HG03432 (cell line): ENCODE measurements around the gene NTF4.
"Not testable (repeated sequence)": the region's sequence is repeated elsewhere in the genome, so short reads cannot be mapped to it uniquely, and the experiment has no call there.

ENCODE experiments used
- ATAC-seq: cut with Tn5 transposase; IDR thresholded peaks from one replicate; pipeline ENCODE4 v1.9.1; 2021; ENCODE audit warnings: mild to moderate bottlenecking, moderate library complexity; ENCODE audit not compliant: unreplicated experiment

NTF4 gene

DNA sequence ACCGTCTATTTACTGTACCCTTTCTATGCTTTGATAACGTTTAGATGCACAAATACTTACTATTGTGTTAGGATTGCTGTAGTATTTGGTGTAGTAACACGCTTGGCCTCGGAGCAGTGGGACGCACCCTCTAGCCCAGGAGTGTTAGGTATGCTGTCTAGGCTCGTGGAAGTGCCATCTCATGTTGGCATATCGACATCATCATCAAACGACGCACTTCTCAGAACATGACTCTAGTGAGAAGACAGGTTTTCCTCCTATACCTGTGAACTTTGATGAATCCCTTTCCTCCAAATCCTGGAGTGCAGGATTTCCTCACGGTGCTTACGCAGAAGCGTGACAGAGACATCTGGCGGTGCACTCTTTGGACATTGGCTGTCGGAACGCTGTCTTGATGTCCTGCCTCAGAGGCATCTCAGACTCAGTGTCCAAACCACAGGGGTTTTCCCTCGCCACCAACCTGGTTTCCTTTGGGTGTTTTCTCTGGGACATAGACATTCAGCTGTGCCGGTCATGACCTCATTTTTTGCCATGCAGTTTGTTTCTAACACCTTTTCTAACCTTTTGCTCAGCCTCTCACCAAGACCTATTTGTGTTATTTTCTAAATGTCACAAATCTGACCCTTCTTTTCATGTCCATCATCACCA lies 26.9 kb upstream of the NTF4 start:
- ATAC-seq = no peak

DNA sequence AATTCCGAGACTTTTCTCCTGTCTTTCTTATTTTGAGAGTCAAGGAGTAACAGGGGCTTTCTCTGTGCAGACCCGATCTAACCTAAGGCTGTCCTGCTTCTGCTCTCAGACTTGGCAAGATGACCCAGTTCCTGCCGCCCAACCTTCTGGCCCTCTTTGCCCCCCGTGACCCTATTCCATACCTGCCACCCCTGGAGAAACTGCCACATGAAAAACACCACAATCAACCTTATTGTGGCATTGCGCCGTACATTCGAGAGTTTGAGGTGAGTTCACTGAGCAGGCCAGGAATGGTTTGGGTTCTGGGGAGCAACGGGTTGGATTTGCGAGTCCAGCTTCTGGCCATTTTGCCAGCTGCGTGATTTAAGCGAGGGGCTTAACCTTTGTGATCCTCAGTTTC lies 21.7 kb upstream of the NTF4 start:
- no peak for ATAC-seq

GRCh38 chr19:49085868-49086232 lies 21.2 kb upstream of the NTF4 start:
- ATAC-seq = no peak

DNA sequence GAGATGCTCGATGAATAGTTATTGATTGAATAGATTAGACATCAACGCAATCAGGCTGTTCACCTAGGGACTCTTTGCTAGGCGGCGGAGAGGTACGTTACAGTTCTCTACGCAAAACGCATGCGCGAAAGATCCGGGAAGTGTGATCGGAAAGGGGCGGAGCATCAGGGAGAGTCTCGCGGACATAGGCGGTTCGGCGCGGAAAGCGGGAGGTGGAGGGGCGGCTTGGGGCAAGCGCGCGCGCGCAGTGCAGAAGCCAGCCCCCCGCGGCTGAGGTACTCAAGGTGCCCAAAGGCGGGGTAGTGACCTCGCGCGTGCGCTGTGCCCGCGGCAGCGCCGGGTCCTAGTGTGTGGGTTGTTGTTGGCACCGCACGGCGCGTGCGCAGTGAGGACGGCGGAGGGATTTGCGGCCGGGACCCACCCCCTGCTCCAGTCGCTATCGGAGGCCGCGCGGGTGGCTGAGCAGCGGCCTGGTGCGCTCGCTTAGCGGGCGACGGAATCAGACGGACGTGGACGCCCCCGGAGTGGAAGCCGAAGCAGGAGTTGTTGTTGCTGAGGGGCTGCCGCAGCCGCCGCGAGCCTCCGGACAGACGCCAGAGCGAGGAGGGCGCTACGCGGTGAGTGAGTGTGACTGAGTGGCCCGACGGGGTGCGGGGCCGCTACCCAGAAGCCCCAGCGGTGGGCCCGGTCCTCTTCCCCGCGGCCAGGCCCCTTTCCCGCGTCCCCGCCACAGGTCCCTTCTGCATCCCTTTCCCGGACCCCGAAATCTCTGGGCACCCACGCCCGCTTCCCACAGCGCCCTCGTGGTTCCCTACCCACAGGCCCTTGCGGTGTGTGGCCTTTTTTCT lies 20.6 kb upstream of the NTF4 start, which contains the start of gene SNRNP70:
Gene SNRNP70 (plus strand): TSS at position 432 of the 848 bp plus-strand sequence. CDS start 964 bp downstream, outside the sequence.
- peak; percentile 85 for ATAC-seq

GRCh38 chr19:49084206-49085019 lies 19.8 kb upstream of the NTF4 start:
- ATAC-seq = no peak

DNA sequence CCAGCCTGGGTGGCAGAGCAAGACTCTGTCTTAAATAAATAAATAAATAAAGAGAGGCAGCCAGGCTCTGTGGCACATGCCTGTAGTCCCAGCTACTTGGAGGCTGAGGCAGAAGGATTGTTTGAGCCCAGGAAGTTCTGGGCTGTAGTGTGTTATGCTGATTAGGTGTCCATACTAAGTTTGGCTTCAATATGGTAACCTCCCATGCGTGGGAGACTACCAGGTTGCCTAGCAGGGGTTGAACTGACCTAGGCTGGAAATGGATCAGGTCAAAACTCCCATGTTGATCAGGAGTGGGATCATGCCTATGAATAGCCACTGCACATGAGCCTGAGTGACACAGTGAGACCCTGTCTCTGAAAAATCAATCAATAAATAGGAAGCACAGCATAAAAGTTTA lies 16.7 kb upstream of the NTF4 start:
- ATAC-seq = no peak

- no peak for ATAC-seq
Measured at GRCh38 chr19:49080392-49080791, 15.8 kb upstream of the NTF4 start.

GRCh38 chr19:49074869-49075268 lies 10.3 kb upstream of the NTF4 start:
- ATAC-seq = not testable (repeated sequence)

GRCh38 chr19:49073514-49074378 lies 9.1 kb upstream of the NTF4 start:
- ATAC-seq = no peak

- ATAC-seq = no peak
Measured at GRCh38 chr19:49071860-49072547, 7.4 kb upstream of the NTF4 start.

DNA sequence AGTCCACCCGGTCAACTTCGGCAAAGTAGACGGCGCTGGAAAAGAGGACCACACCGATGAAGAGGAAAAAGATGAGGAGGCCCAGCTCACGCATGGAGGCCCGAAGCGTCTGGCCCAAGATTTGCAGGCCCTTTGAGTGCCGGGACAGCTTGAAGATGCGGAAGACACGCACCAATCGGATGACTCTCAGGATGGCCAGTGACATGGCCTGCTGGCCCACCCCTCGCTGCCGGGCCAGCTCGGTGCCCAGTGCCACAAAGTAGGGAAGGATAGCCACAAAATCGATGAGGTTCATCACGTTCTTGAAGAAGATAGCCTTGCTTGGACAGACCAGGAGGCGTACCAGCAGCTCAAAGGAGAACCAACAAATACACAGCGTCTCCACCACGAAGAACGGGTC lies 5.8 kb upstream of the NTF4 start:
- no peak for ATAC-seq

DNA sequence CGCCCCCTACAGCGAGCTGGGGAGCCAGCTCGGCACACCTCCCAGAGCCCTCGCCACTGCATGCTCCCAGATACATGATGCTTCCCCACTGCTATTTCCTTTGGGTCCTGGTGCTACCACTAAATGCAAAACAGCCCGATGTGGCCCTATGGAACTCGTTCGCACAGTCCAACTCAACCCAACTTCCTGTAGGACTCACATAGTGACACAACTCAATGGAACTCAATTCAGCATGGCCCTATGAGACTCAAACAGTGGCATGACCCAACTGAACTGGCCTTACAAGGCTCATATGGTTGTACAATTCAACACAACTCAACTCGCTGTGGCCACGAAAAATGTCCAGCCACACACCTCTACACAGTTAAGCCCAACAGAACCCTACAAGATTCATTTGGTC lies 4.4 kb upstream of the NTF4 start:
- ATAC-seq = no peak

- no peak for ATAC-seq
Measured at GRCh38 chr19:49067554-49067953, 2.9 kb upstream of the NTF4 start.

GRCh38 chr19:49065905-49066512 lies 1.4 kb upstream of the NTF4 start:
- ATAC-seq = no peak

GRCh38 chr19:49064029-49064629 lies 489 bp downstream of the NTF4 start:
- no peak for ATAC-seq

- ATAC-seq = no peak
Measured at GRCh38 chr19:49061445-49061844, 3.2 kb downstream of the NTF4 start.

DNA sequence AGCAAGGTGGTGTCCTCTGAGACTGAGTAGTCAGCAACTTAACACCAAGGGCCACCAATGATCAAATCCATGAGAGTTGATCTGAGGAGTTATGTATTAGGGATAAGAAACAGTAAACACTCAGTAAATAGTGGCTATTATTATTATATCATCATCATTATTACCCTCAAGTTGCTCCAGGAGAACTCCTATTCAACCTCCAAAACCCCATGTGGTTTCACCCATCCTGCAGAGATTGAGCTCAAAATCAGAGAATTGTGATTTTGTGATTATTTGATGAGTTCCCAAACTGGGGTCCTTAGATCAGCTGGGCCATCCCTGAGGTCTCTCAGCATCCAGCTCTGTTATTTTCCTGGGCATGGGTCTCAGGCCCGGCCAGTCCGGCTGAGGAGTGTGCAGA lies 3.6 kb downstream of the NTF4 start:
- no peak for ATAC-seq

- no peak for ATAC-seq
Measured at GRCh38 chr19:49059053-49059452, 5.6 kb downstream of the NTF4 start.

DNA sequence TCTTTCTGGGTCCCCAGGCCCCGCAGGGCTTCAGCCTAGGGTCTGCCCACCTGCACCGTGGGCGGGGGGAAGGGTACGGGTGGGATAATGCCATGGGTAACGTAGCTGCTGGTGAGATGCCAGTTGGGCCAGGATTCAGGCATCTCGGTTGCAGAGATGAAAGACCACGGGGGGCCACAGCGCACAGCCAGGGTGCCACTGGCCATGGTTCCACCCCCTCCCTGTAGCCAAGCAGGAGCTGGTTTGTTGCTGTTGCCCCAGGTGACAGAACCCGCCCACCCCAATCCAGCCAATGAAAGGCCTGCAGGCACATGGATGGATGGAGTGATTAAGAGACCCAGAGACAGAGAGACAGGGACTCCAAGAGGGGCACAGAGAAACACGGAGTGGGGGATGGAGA lies 6.1 kb downstream of the NTF4 start:
- no peak for ATAC-seq
